Neuronal stem cell (in vitro differentiated cells): ENCODE data around the gene KRTAP10-7.
A peak's percentile ranks its signal among the peaks of the same experiment; 100 is the strongest.

ENCODE experiments used
- DNase-seq: peaks from one replicate; pipeline ENCODE4 v3.0.0-alpha.2; 2013; ENCODE audit warnings: low spot score
- H2AFZ ChIP-seq: one replicate; pipeline ENCODE4 v1.6.1; 2013; ENCODE audit warnings: mild to moderate bottlenecking, low read length, inconsistent platforms
- H2AK5ac ChIP-seq: 2 replicates; pipeline ENCODE4 v1.6.1; 2013; ENCODE audit warnings: low read depth, mild to moderate bottlenecking, inconsistent platforms, low read length, moderate library complexity, mixed read lengths
- H2BK120ac ChIP-seq: 2 replicates; pipeline ENCODE4 v1.6.1; 2013; ENCODE audit warnings: low read depth, mild to moderate bottlenecking, inconsistent platforms, low read length, moderate library complexity, mixed read lengths
- H2BK12ac ChIP-seq: one replicate; pipeline ENCODE4 v1.6.1; 2013; ENCODE audit warnings: low read length, inconsistent platforms
- H2BK15ac ChIP-seq: 2 replicates; pipeline ENCODE4 v1.6.1; 2013; ENCODE audit warnings: mild to moderate bottlenecking, low read length, inconsistent platforms, mixed read lengths
- H2BK5ac ChIP-seq: one replicate; pipeline ENCODE4 v1.6.1; 2013; ENCODE audit warnings: inconsistent platforms, mild to moderate bottlenecking, low read length, moderate library complexity
- H3K14ac ChIP-seq: one replicate; pipeline ENCODE4 v1.6.1; 2013; ENCODE audit warnings: low read length, inconsistent platforms
- H3K18ac ChIP-seq: 2 replicates; pipeline ENCODE4 v1.6.1; 2013; ENCODE audit warnings: low read length, inconsistent platforms
- H3K23ac ChIP-seq: 2 replicates; pipeline ENCODE4 v1.6.1; 2013; ENCODE audit warnings: low read depth, mild to moderate bottlenecking, mixed read lengths, low read length, inconsistent platforms; ENCODE audit not compliant: poor library complexity
- H3K27ac ChIP-seq: replicated peaks from 3 replicates; pipeline ENCODE4 v1.5.1; 2013; ENCODE audit warnings: low read length, inconsistent platforms
- H3K27me3 ChIP-seq, 3 experiments: 2 replicates each; pipeline ENCODE4 v1.6.1; 2013; ENCODE audit warnings: low read length in 3 of 3, mild to moderate bottlenecking in 2 of 3, inconsistent platforms in 1 of 3, low read depth in 1 of 3, mixed read lengths in 1 of 3, moderate library complexity in 1 of 3; ENCODE audit not compliant: control insufficient read depth in 3 of 3, insufficient read depth in 3 of 3
- H3K36me3 ChIP-seq, 2 donors: replicated peaks in 1 of 2; 2 replicates each; pipeline ENCODE4 v1.6.1; 2013; ENCODE audit warnings: low read length in 2 of 2; ENCODE audit not compliant: control insufficient read depth in 2 of 2, insufficient read depth in 2 of 2
- H3K4ac ChIP-seq: 2 replicates; pipeline ENCODE4 v1.6.1; 2013; ENCODE audit warnings: inconsistent platforms, mild to moderate bottlenecking, low read length, moderate library complexity
- H3K4me1 ChIP-seq, 2 donors: 1 replicate in 1 of 2; 2 replicates in 1 of 2; pipeline ENCODE4 v1.6.1; 2013; ENCODE audit warnings: low read length in 2 of 2, low read depth in 1 of 2; ENCODE audit not compliant: control insufficient read depth in 2 of 2, insufficient read depth in 1 of 2
- H3K4me2 ChIP-seq: one replicate; pipeline ENCODE4 v1.6.1; 2013; ENCODE audit warnings: mild to moderate bottlenecking, low read length, inconsistent platforms; ENCODE audit not compliant: insufficient read depth, poor library complexity, severe bottlenecking
- H3K4me3 ChIP-seq, 2 donors: 2 replicates each; pipeline ENCODE4 v1.5.1; 2013; ENCODE audit warnings: low read length in 2 of 2, mild to moderate bottlenecking in 2 of 2, inconsistent platforms in 1 of 2, moderate library complexity in 1 of 2
- H3K79me1 ChIP-seq: one replicate; pipeline ENCODE4 v1.6.1; 2013; ENCODE audit warnings: low read depth, mild to moderate bottlenecking, inconsistent platforms, low read length, moderate library complexity
- H3K9ac ChIP-seq: one replicate; pipeline ENCODE4 v1.6.1; 2013; ENCODE audit warnings: mild to moderate bottlenecking, low read depth, low read length, inconsistent platforms; ENCODE audit not compliant: poor library complexity
- H3K9me3 ChIP-seq, 2 donors: replicated peaks in 1 of 2; 2 replicates each; pipeline versions ENCODE3 to v1.6.1; 2013; ENCODE audit warnings: low read length in 2 of 2, mild to moderate bottlenecking in 2 of 2, inconsistent platforms in 1 of 2, low read depth in 1 of 2, mixed read lengths in 1 of 2, moderate library complexity in 1 of 2; ENCODE audit not compliant: control insufficient read depth in 2 of 2, insufficient read depth in 1 of 2
- H4K8ac ChIP-seq: one replicate; pipeline ENCODE4 v1.6.1; 2013; ENCODE audit warnings: low read depth, mild to moderate bottlenecking, inconsistent platforms, low read length, moderate library complexity
- H4K91ac ChIP-seq: one replicate; pipeline ENCODE4 v1.6.1; 2013; ENCODE audit warnings: low read length, low read depth, mild to moderate bottlenecking, inconsistent platforms; ENCODE audit not compliant: poor library complexity
- WGBS, 2 donors: extraction: QIAGEN DNeasy Blood & Tissue Kit; methylation state at CpG; one replicate each; pipeline ENCODE4 v1.1.7; 2013; ENCODE audit warnings: missing lambda C conversion rate in 2 of 2, mixed read lengths in 1 of 2; ENCODE audit not compliant: insufficient read length in 2 of 2, insufficient replicate concordance in 1 of 2; ENCODE audit errors: extremely low coverage in 2 of 2; 5-methylcytosine and 5-hydroxymethylcytosine counted together

The KRTAP10-7 gene

GRCh38 chr21:44568667-44569556 lies 31.5 kb upstream of the KRTAP10-7 start:
- no peak overlapping the region for H3K14ac ChIP-seq
- H2BK5ac ChIP-seq = peak overlapping the region; percentile 75
- H3K4ac ChIP-seq = peak overlapping the region; percentile 20
- H3K18ac ChIP-seq = peak overlapping the region; percentile 90
- H2BK120ac ChIP-seq = peak overlapping the region; percentile 30
- H3K9ac ChIP-seq = no peak overlapping the region
- WGBS, 2 donors = no CpG with 5 or more reads among the region's 27 CpGs
- DNase-seq = no peak
- no peak overlapping the region for H3K27ac ChIP-seq
- H2BK12ac ChIP-seq = no peak overlapping the region
- H4K91ac ChIP-seq = no peak overlapping the region
- H2BK15ac ChIP-seq = no peak overlapping the region
- H4K8ac ChIP-seq = no peak overlapping the region
- peak overlapping the region; percentile 96 for H2AK5ac ChIP-seq
- no peaks in the 10 kb centered on the region for H3K36me3 ChIP-seq
- H3K79me1 ChIP-seq = no peaks in the 10 kb centered on the region
- peak overlapping the region in 1 of 2 donors; percentile 11 for H3K4me3 ChIP-seq
- H3K23ac ChIP-seq = peak overlapping the region; percentile 80
- peaks cover 4 to 10% of the 10 kb centered on the region in 2 donors for H3K9me3 ChIP-seq
- H3K4me1 ChIP-seq = no peaks in the 10 kb centered on the region
- H2AFZ ChIP-seq = no peak overlapping the region
- H3K4me2 ChIP-seq = no peak overlapping the region
- H3K27me3 ChIP-seq = no peaks in the 10 kb centered on the region

- WGBS, 2 donors = no CpG with 5 or more reads among the region's 12 CpGs
- no peak overlapping the region for H3K23ac ChIP-seq
- H3K9ac ChIP-seq = no peak overlapping the region
- H2BK5ac ChIP-seq = no peak overlapping the region
- no peak overlapping the region for H2AFZ ChIP-seq
- peaks cover 4 to 10% of the 10 kb centered on the region in 2 donors for H3K9me3 ChIP-seq
- H3K18ac ChIP-seq = peak overlapping the region; percentile 35
- H3K27ac ChIP-seq = no peak overlapping the region
- H3K4me1 ChIP-seq = peaks cover 0 to 5% of the 10 kb centered on the region in 2 donors
- peak overlapping the region in 1 of 2 donors; percentile 24 for H3K4me3 ChIP-seq
- H2AK5ac ChIP-seq = peak overlapping the region; percentile 60
- H3K14ac ChIP-seq = no peak overlapping the region
- no peaks in the 10 kb centered on the region for H3K36me3 ChIP-seq
- H3K79me1 ChIP-seq = no peaks in the 10 kb centered on the region
- H2BK12ac ChIP-seq = no peak overlapping the region
- H3K4ac ChIP-seq = no peak overlapping the region
- no peaks in the 10 kb centered on the region for H3K27me3 ChIP-seq
- H2BK120ac ChIP-seq = no peak overlapping the region
- H4K91ac ChIP-seq = no peak overlapping the region
- no peak for DNase-seq
- no peak overlapping the region for H4K8ac ChIP-seq
- no peak overlapping the region for H2BK15ac ChIP-seq
- no peak overlapping the region for H3K4me2 ChIP-seq
These were observed 30.4 kb upstream of the KRTAP10-7 start for GRCh38 chr21:44569861-44570517.

- Histone ChIP-seq H2AK5ac (no peak overlapping the region), H3K9me3 (peaks cover 5 to 10% of the 10 kb centered on the region in 2 donors), H3K27me3 (no peaks in the 10 kb centered on the region)
These were observed 29.1 kb upstream of the KRTAP10-7 start for GRCh38 chr21:44571296-44571695.

More at GRCh38 chr21:44571296-44571695, 29.1 kb upstream of the KRTAP10-7 start:
- peaks cover 0 to 5% of the 10 kb centered on the region in 2 donors for H3K4me1 ChIP-seq
- H3K9ac ChIP-seq = no peak overlapping the region
- H3K23ac ChIP-seq = no peak overlapping the region
- no peak overlapping the region for H2BK5ac ChIP-seq
- no peak overlapping the region for H2BK120ac ChIP-seq
- H3K4ac ChIP-seq = no peak overlapping the region
- no peak overlapping the region for H3K4me3 ChIP-seq
- no peak overlapping the region for H2AFZ ChIP-seq
- H3K79me1 ChIP-seq = no peaks in the 10 kb centered on the region
- H3K18ac ChIP-seq = no peak overlapping the region
- WGBS, 2 donors = no CpG with 5 or more reads among the region's 4 CpGs
- H4K91ac ChIP-seq = no peak overlapping the region
- no peak overlapping the region for H3K14ac ChIP-seq
- no peak for DNase-seq
- no peak overlapping the region for H3K27ac ChIP-seq
- no peak overlapping the region for H3K4me2 ChIP-seq
- no peak overlapping the region for H2BK15ac ChIP-seq
- H3K36me3 ChIP-seq = no peaks in the 10 kb centered on the region
- no peak overlapping the region for H4K8ac ChIP-seq
- H2BK12ac ChIP-seq = no peak overlapping the region
